Left renal cortex interstitium (tissue), 4 donors: ENCODE results near the gene FSIP1. TPM values are rescaled to one million over a fixed set of nuclear protein-coding genes. Genes with fewer than 3 reads are reported as not detected.
A peak's percentile ranks its signal among the peaks of the same experiment; 100 is the strongest.

Source experiments
- DNase-seq, 4 donors: peaks; one replicate each; pipeline ENCODE4 v3.0.0-alpha.2; 2013; ENCODE audit warnings: low read depth in 4 of 4, low spot score in 2 of 4, missing footprints in 1 of 4
- polyA plus RNA-seq, 4 donors: library from polyadenylated mRNA; unstranded; fragments of 120-200 nt; gene quantifications; one replicate each; pipeline ENCODE4 v1.2.1, GENCODE V29; 2013; ENCODE audit not compliant: insufficient read length in 4 of 4

Gene FSIP1
- polyA plus RNA-seq, 4 donors: 1.6 to 2.1 (median 1.9) TPM

DNA sequence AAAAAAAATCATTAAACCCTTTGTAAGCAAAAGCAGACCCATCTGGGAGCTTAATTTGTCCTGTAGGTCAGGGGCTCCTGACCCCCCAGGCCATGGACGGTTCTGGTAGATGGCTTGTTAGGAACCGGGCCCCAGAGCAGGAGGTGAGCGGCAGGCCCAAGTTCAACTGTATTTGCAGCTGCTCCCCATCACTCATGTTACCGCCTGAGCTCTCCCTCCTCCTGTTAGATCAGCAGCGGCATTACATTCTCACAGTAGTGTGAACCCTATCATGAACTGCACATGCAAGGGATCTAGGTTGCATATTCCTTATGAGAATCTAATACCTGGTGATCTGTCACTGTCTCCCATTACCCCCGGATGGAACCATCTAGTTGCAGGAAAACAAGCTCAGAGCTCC, 60.7 kb downstream of the FSIP1 start:
- DNase-seq: no peak

DNA sequence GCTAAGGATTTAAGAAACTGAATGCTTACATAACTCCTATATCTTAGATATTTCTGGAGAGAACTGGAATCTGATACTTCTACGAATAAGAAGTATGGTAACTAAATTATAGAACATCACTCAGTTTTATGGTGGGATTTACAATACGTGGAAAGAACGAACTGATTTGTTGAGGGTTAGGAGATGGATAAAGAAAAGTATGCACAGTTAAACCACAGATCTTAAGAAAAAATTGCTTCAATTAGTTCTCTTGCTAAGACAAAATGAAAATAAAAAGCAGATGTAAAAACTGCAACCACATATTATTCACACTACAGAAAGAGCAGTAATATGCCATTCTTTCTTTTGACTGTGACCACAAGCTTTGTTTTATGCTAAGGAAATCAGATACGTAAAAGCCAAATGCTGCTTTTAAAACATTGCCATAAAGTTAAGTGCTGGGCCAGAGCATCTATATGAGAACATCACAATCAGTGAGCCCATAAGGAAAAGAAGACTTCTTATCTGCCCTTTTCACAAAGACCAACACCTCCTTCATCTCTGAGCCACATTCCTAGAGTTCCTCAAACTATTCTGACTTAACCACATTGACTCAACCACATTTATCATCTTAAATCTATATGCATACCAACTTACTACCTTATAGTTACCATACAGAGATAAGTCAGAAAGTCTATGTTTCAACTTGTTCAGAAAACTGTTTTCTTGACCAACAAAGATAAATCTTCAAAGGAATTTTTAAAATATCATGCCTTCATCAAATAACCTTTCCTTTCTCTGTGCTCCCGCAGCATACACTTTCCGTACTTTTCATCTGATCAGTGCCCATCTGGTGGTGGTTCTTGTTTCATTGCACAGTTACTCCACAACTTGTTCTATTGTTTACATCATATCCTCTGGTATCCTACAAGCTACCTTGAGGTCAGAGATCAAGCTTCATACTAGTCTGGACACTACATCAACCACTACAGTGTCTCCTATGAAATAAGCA, 61.7 kb downstream of the FSIP1 start:
- DNase-seq: no peak

DNA sequence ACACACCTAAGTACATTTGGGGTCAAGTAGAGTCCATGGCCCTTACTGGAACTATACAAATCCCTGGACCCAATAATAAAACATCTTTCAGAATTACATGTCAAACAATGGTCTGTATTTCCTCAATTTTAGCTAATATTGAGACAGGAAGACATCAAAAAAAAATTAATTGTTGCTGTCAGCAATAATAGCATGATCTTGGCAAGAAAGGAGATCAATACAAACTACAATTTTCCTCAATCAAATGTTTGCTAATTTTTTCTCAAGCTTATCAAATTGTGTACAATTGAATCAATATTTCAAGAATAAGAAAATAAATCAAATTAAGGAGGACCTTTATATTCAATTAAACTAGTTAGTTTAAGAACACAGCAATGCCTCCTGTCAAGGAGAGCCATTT, 62.6 kb downstream of the FSIP1 start:
- DNase-seq: no peak

DNA sequence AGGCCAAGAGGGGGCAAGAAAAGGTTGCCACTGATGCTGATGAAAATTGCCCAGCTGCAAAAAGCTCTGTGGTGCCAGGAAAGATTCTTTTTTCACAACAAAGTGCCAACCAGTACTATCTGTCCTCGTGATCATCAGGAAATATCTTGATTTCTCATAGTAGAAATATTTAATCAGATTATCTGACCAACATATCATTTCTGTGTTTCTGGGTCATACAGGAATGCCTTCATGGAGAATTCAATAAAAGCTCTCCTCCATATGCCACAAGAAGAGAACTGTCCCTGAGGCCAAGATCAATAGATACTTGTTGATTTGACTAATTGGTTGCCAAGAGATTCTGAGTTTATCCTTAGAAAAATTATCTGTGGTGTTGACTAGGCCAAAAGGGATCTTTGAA, 63.5 kb downstream of the FSIP1 start:
- no peak for DNase-seq

DNA sequence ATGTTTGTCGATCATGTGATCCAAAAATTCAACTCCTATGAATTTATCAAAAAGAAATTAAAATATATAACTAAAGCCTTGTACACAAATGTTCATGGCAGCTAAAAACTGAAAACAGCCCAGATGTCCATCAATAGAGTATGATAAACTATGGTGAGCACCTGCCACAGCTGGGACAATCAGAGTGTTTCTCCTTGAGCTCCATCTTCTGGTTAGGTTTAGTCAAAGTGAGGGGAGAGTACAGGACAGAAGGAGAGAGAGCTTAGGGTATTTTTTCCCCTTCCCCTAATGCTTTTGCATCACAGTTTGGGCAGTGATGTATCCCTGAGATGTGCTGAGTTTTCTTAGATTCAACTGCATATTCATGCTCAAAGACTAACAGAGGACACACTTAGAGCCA, 65.5 kb downstream of the FSIP1 start:
- DNase-seq: no peak

DNA sequence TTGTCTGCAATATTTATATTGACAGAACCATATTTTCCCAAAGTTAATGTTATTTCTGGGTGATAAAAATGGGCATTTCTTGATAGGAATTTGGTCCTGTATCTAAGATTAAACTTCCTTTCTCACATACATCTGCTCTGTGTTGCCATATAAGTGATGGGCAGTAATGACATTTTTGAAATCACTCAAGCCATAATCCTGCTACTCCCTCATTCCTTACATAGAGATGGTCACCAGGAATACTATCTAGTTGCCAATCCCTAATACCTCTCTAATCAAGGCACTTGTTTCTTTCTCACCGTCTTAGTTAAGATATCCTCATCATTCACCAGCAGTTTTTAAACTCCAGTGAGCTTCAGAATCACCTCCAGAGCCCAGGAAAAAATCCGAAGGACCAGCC, 68.4 kb downstream of the FSIP1 start:
- DNase-seq: no peak

DNA sequence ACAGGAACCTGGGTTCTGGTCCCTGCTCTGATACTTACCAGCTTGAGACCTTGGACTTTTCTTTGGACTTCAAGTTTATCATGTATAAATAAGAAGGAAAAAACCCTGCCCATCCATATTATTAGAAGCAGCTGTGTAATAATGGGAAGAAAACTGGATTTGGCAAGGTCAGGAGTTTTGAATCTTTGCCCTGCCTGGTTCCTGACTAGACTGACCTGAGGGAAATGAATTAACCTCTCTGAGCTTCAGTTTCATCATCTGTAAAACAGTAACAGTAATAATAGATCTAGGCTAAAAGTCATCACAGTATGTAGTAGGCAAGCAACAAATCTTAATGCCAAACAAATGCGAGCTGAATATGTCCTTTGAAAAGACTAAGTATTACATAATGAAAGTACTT, 68.8 kb downstream of the FSIP1 start:
- DNase-seq: no peak

DNA sequence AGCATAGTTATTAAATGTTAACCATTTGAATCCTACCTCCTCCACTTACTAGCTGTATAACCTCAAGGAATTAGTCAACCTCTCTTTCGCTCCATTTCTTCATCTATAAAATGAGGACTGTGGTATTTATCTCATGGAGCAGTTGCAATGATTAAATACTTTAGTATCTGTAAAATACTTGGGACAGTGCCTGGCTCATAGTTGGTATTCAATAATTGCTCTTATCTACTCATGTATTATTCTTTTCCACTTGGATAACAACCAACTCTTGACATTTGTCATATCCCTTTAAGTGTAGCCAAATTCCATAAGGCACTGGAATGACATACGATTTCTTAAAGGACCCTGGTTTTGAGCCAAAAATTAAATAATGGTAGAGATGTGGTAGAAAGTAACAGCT, 72.0 kb downstream of the FSIP1 start:
- DNase-seq: no peak

DNA sequence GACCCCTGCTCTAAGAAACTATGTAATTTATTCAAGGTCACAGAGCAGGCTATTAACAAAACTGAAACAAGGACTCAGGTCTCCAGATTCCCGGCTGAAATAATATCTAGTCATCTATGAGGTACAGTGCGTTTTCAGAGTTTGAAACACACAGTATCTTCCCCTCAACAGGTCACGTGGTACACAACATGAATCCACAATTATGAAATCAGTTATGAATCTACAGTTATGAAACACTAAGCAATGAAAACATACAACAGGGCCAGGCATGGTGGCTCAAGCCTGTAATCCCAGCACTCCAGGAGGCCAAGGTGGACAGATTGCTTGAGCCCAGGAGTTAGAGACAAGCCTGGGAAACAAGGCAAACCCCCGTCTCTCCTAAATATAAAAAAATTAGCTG, 72.7 kb downstream of the FSIP1 start:
- DNase-seq: no peak

DNA sequence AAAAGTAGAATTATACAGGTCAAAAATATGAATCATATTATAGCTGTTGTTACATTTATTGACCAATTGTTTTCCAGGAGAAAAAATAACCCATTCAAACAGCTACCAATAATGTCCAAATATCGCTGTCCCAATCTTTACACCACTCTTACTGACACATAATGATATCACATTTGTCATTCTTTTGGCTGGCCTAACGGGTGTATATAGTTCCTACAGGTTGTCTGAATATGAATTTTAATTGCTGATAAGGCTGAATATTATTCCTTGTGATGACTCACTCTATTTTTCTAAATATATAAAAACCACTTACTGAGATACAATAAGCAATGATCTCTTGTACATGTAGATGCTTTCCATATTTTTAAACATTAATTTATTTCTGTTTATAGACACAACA, 76.4 kb downstream of the FSIP1 start:
- no peak for DNase-seq

DNA sequence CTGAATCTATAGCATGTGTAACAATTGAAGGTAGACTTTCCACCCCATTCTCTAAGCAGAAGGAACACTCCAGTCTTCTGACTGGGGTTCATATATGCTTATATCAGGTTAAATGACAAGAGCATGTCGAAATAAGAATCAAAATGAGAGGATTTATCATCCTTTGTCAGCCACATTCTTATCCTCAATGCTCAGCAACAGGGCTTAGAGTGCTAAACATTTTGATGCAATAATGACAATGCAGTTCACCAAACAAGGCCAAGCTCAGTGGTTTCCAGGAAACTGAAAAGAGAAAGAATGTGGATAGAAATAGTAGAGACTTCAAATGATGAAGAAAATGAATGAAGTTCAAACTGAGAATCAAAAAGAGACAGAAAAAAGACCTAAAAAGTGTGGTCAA, 78.0 kb downstream of the FSIP1 start:
- DNase-seq: no peak

DNA sequence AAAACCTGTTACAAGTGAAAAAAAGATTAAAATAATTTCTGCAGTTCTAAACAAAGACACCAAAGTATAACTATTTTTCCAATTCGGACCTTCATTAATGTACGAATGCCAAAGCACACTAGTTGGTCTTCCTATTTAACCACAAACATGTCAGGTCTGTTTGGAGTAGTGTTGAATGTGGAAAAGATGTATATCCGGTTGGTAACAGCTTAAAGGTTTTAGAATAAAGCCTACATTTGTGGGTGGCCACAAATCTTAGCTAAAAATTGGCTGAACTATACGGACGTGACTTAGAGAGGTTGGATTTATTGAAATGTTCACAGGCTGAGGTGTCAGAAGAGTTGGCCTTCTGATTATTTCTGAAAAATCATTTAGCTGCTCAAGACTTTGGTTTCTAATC, 78.4 kb downstream of the FSIP1 start:
- DNase-seq: no peak

DNA sequence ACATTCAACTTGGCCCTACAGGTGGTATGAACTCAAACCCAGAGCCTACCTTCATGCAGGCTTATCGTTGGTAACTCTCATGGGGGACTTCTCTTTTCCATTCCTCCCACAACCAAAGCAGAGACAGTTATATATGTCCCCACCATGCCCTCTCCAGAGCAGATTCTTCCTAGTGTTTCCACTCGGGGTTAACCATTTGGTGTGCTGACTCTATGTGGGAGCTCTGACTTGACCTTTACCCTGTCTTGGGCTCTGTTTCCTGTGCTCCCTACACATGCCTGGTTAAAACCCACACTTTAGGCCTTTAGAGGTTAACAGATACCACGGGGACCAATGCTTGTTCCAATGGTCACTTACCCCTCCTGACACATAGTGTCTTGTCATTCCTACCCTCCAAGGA, 80.7 kb downstream of the FSIP1 start:
- DNase-seq: no peak

DNA sequence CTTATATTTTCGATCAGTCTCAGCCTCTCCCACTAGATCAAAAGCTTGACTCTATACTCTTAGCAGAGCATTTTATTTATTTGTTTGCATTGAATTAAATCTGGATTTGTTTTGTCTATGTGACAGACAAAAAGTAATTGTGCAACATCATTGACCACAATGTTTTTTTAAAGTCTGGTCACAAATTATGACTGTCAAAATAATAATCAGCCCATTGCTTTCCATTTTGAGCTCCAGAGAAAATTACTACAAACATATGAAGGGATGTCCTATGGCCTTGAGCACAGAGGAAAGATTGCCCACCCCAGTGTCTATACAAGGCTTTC, 82.3 kb downstream of the FSIP1 start:
- no peak for DNase-seq

DNA sequence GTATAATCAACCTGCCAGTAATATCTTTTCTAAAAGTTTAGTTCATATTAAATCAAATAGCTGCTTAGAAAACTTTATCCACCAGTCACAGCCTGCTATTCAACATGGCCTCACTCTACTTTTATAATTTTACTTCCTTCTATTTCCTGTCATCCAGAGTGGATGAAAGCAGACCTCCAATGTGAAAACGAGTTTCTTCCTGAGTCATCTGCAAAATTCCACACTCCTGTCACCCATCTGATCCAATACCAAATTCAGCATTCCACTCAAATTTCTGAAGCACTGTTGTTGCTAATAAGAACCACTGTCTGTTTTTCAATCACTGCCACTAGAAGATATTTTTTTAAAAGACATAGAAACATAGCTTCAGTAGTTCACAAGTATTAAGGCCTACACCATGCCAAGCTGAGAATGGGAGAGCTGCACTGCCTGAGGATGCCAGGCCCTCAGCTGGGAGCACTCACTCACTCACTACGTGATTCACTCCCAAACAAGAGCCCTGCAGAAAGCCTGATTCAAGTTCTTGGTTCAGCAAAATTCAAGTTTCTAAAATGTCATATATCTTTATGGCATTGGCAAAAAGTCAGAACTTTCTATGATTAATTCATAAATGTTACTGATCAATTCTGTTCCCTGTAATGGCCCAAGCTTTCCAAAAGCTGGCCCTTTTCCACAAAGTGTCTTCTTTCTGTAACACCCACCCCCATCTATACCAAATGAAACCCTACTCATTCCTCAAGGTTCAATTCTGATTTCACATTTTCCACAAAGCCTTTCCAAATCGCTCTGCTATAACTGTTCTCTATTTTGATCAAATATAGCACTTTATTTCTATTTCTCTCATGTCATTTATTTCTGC, 82.9 kb downstream of the FSIP1 start:
- DNase-seq: no peak

DNA sequence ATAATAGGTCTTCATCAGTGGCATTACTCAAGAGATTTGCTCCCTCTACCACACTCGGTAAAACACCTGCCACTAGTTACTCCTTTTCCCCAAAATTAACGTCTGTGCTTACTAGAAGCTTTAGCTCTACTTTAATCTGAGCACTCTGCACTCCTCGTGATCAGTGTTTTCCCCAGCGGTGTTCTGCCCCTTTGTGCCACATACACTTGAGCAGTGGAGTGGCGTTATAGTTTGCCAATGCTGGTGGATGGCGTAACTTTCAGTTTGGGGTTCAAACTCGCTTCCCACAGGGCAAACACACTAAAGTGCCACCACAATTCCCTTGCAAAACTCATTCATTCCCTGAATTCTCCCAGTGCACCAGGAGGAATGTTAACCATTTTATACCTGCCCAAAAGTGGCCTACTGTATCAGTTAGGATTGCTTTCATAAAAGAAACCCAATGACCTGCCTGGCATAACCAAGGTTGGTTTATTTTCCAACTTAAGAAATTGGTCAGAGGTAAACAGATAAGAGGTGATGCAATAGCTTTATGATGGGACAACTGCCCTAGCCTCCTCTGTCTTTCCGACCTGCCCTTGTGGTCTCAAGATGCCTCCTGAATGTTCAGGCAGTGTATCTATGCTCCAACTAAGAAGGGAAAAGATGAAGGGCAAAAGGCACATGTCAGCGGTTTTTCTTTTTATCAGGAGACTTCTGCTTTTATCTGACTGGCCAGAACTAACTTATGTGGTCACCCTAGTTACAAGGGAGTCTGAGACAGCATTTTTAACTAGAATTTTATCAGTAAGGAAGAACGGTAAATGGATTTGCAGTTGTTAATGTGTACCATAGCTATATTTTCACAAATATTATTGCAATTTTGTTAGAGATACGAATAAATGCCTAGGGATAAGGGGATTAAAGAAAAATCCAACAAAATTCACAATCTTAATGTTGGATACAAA, 83.9 kb downstream of the FSIP1 start:
- no peak for DNase-seq

DNA sequence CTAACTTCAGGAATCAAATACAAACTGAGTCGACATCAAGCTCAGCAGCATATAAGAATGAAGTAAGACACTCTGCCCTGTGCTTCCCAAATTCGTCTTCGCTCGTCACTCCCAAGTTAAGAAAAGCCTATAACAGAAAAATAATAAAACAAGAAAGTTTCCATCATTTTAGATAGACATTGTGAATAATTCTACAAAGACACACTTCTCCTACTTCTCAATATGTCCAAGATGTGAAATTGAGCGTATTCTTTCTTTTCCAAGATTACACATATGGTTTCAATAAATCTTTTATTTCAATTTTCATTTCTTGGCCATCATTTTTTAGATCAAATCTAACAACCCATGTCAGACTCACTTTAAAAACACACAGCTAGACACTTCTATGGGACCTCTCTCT, 85.1 kb downstream of the FSIP1 start:
- DNase-seq: no peak

DNA sequence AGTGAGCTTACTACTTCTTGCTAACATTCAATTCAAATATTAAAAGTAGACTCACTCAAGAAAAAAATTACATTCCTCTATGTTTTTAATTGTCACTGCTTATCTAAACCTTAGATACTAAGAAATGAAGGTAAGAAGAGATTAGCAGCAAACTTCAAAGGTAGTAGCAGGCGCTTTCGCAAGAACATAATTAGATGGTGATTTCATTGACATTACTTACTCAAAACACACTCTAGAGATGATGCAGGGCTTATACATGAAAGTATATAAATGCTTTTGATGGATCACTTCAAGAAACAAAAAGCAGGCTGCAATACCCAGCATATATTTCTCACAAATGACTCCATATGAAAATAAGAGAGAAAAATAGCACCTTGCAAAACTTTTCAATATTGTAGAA, 86.8 kb downstream of the FSIP1 start:
- no peak for DNase-seq

DNA sequence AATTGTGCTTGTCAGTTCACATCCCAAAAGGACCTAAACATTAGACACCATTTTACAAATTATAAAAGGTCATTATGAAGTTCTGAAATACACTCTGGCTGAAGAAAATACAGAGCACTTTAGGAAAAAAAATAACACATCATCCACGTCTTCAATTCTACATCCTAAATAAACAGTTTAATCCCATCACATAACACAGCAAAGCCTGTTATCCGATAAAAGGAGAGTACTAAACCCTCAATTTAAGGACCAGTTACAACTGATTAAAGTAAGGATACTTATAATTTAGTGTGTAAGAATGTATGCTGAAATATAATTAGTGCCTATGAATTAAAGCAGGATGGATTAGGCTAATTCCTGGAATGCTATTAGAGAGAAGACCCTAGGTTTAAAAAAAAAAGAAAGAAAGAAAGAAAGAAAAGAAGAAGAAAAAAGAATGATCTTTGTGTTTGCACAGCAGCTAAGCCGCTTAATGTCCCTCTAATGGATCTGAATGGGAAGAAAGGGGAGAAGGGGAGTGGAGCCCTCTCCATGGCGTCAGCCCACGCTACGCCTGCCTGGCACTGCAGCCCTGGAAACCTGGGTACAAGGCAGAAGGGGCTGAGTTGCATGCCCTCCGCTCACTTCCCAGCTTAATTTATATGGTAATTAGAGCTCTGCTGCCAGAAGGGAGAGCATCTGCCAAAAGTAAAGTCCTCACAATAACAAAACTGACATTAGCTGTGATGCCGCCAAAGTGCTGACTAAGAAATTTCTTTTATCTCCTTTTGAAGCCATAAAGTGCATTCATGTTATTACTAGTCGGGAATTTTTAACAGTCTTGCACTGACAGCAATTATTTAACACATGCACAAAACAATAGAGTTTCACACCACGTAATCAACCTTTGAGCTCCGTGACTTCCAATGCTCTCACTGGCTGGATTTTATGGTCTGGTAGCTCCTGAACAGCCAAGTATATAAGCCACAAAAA, 90.0 kb downstream of the FSIP1 start:
- peak in 3 of 4 donors; percentile 46 to 48 (median 48) for DNase-seq
